GM23338 (cell line): ENCODE data around the gene RSPH1. TPM values are rescaled to one million over a fixed set of nuclear protein-coding genes. Genes with fewer than 3 reads are reported as not detected.

ENCODE experiments used
- ATAC-seq: fragments of 200-7000 bp; cut with Tn5 transposase; 3 replicates; pipeline ENCODE4 v1.9.1; 2020
- DNase-seq: peaks from one replicate; pipeline ENCODE4 v3.0.0-alpha.2; 2015; ENCODE audit warnings: low spot score
- H2AFZ ChIP-seq: fragments of 200-600 bp; sonication (generic); 2 replicates; pipeline ENCODE4 v1.8.0; 2016; ENCODE audit warnings: antibody characterized with exemption, mild to moderate bottlenecking, moderate library complexity
- H3F3A ChIP-seq: fragments of 200-600 bp; sonication (generic); replicated peaks from 2 replicates; pipeline ENCODE4 v1.8.0; 2017; ENCODE audit warnings: antibody characterized with exemption, mixed run types, low read depth
- H3K27ac ChIP-seq: fragments of 200-600 bp; sonication (generic); 2 replicates; pipeline ENCODE4 v1.6.1; 2016; ENCODE audit warnings: low read depth
- H3K27me3 ChIP-seq: fragments of 200-600 bp; sonication (generic); 2 replicates; pipeline ENCODE4 v1.8.0; 2016; ENCODE audit warnings: mild to moderate bottlenecking, mixed run types, moderate library complexity; ENCODE audit not compliant: insufficient read depth
- H3K36me3 ChIP-seq: fragments of 200-600 bp; sonication (generic); 2 replicates; pipeline ENCODE4 v1.8.0; 2016; ENCODE audit warnings: mild to moderate bottlenecking; ENCODE audit not compliant: insufficient read depth
- H3K4me1 ChIP-seq: fragments of 200-600 bp; sonication (generic); 2 replicates; pipeline ENCODE4 v1.8.0; 2016; ENCODE audit warnings: mild to moderate bottlenecking, moderate library complexity; ENCODE audit not compliant: insufficient read depth
- H3K4me2 ChIP-seq: fragments of 200-600 bp; sonication (generic); 2 replicates; pipeline ENCODE4 v1.7.1; 2017; ENCODE audit warnings: mixed run types
- H3K4me3 ChIP-seq: fragments of 200-600 bp; sonication (generic); 2 replicates; pipeline ENCODE4 v1.6.1; 2016; ENCODE audit warnings: mixed run types
- H3K79me2 ChIP-seq: fragments of 200-600 bp; sonication (generic); replicated peaks from 2 replicates; pipeline ENCODE4 v1.8.0; 2017; ENCODE audit warnings: mild to moderate bottlenecking; ENCODE audit not compliant: insufficient read depth
- H3K9me2 ChIP-seq: fragments of 200-600 bp; sonication (generic); 2 replicates; pipeline ENCODE4 v1.8.0; 2017; ENCODE audit not compliant: insufficient read depth
- H4K20me1 ChIP-seq: fragments of 200-600 bp; sonication (generic); replicated peaks from 2 replicates; pipeline ENCODE4 v1.8.0; 2017; ENCODE audit warnings: mild to moderate bottlenecking; ENCODE audit not compliant: insufficient read depth
- H3K27ac Mint-ChIP-seq: 2 replicates; pipeline ENCODE4 v1.8.0; 2020; ENCODE audit warnings: inconsistent platforms, mild to moderate bottlenecking, moderate library complexity, mixed read lengths
- H3K27me3 Mint-ChIP-seq: 3 replicates; pipeline ENCODE4 v1.8.0; 2022; ENCODE audit warnings: low read depth, mild to moderate bottlenecking, moderate library complexity, mixed read lengths, inconsistent platforms; ENCODE audit not compliant: insufficient read depth, poor library complexity
- H3K36me3 Mint-ChIP-seq: 3 replicates; pipeline ENCODE4 v1.8.0; 2021; ENCODE audit warnings: low read depth, mild to moderate bottlenecking, inconsistent platforms, moderate library complexity, mixed read lengths
- H3K4me1 Mint-ChIP-seq: 3 replicates; pipeline ENCODE4 v1.8.0; 2020; ENCODE audit warnings: mild to moderate bottlenecking, inconsistent platforms, mixed read lengths
- H3K4me3 Mint-ChIP-seq: 3 replicates; pipeline ENCODE4 v1.8.0; 2021; ENCODE audit warnings: moderate library complexity, mild to moderate bottlenecking, inconsistent platforms, mixed read lengths
- H3K9me3 Mint-ChIP-seq: 3 replicates; pipeline ENCODE4 v1.8.0; 2020; ENCODE audit warnings: moderate library complexity, mild to moderate bottlenecking, inconsistent platforms, mixed read lengths
- CREB1 ChIP-seq: fragments of 250-450 bp; sonication (Bioruptor Pico); IDR thresholded peaks from 2 replicates; pipeline ENCODE4 v1.5.0; 2020; ENCODE audit warnings: low read depth, mild to moderate bottlenecking, moderate library complexity
- CTCF ChIP-seq, 2 experiments: fragments of 200-600 bp in 1 of 2; sonication (generic) in 1 of 2; conservative IDR thresholded peaks; 2 replicates each; pipeline versions ENCODE4 v1.5.1 to v1.6.1; 2016 to 2017; ENCODE audit warnings: antibody characterized with exemption in 2 of 2, low read depth in 2 of 2, mild to moderate bottlenecking in 2 of 2, moderate library complexity in 1 of 2
- ETS1 ChIP-seq: IDR thresholded peaks from 2 replicates; pipeline ENCODE4 v1.6.1; 2016; ENCODE audit warnings: antibody characterized with exemption
- EZH2 ChIP-seq: fragments of 200-600 bp; sonication (generic); IDR thresholded peaks from one replicate; pipeline ENCODE4 v1.8.0; 2017; ENCODE audit warnings: antibody characterized with exemption, mild to moderate bottlenecking, low read depth; ENCODE audit not compliant: unreplicated experiment
- EZH2phosphoT487 ChIP-seq: fragments of 200-600 bp; sonication (generic); IDR thresholded peaks from one replicate; pipeline ENCODE4 v1.8.1; 2018; ENCODE audit warnings: antibody characterized with exemption; ENCODE audit not compliant: unreplicated experiment
- JUNB ChIP-seq: IDR thresholded peaks from one replicate; pipeline ENCODE4 v1.6.1; 2016; ENCODE audit warnings: antibody characterized with exemption; ENCODE audit not compliant: unreplicated experiment
- NANOG ChIP-seq: IDR thresholded peaks from 2 replicates; pipeline ENCODE4 v1.6.1; 2016; ENCODE audit warnings: antibody characterized with exemption, borderline replicate concordance
- POLR2AphosphoS5 ChIP-seq: IDR thresholded peaks from 2 replicates; pipeline ENCODE4 v1.6.1; 2016; ENCODE audit warnings: antibody characterized with exemption, low read depth
- REST ChIP-seq: IDR thresholded peaks from one replicate; pipeline ENCODE4 v1.6.1; 2018; ENCODE audit warnings: antibody characterized with exemption; ENCODE audit not compliant: unreplicated experiment
- STAT1 ChIP-seq: IDR thresholded peaks from one replicate; pipeline ENCODE4 v1.6.1; 2016; ENCODE audit warnings: antibody characterized with exemption; ENCODE audit not compliant: unreplicated experiment
- ZNF114 ChIP-seq: fragments of 250-450 bp; sonication (Bioruptor Pico); IDR thresholded peaks from 2 replicates; pipeline ENCODE4 v1.5.0; 2020; ENCODE audit warnings: mild to moderate bottlenecking, moderate library complexity
- ZNF331 ChIP-seq: fragments of 250-450 bp; sonication (Bioruptor Pico); IDR thresholded peaks from 2 replicates; pipeline ENCODE4 v1.5.0; 2020; ENCODE audit warnings: low read depth, mild to moderate bottlenecking, moderate library complexity
- ZNF462 ChIP-seq: fragments of 250-450 bp; sonication (Bioruptor Pico); IDR thresholded peaks from 2 replicates; pipeline ENCODE4 v1.5.0; 2020; ENCODE audit warnings: mild to moderate bottlenecking, moderate library complexity
- polyA plus RNA-seq: library from polyadenylated mRNA; unstranded; fragments of >200 nt; fragmentation: Nextera tagmentation; extraction: Ambion mirVana; gene quantifications from 2 replicates; pipeline ENCODE4 v1.2.1, GENCODE V29; 2016
- total RNA-seq: library from RNA; depleted of rRNA; stranded (reverse); fragments of >200 nt; shearing (Covaris generic); gene quantifications from 2 replicates; pipeline ENCODE4 v1.2.3, GENCODE V29; 2014

The RSPH1 gene
- total and polyA plus RNA-seq, 2 experiments from 2014 or later: 0.23 TPM; not detected in 1

- Histone ChIP-seq H3K4me3 (peak overlapping the region; percentile 85), H3K4me2 (peak overlapping the region; percentile 76), H3K36me3 (no peaks in the 10 kb centered on the region), H2AFZ (no peak overlapping the region), H3K27me3 (peaks cover 12% of the 10 kb centered on the region; the same call in 1 of the 2 replicates), H3K27ac (0 out of 2 replicates have a peak overlapping the region, but pooled peaks have one; percentile 1), H3K4me1 (peaks cover 29% of the 10 kb centered on the region), H3K9me2 (no peaks in the 10 kb centered on the region), H4K20me1 (no peaks in the 10 kb centered on the region), H3K79me2 (peaks cover 34% of the 10 kb centered on the region), H3F3A (peaks cover 11% of the 10 kb centered on the region; the same call in 1 of the 2 replicates)
- H3K9me3 Mint-ChIP-seq: no peaks in the 10 kb centered on the region
- H3K4me3 Mint-ChIP-seq: peak overlapping the region; percentile 80
- H3K4me1 Mint-ChIP-seq: peaks cover 49% of the 10 kb centered on the region
- ATAC-seq: no peak
- peaks cover 44% of the 10 kb centered on the region for H3K36me3 Mint-ChIP-seq
- peaks cover 10% of the 10 kb centered on the region for H3K27me3 Mint-ChIP-seq
- peak; percentile 44 for DNase-seq
- peak overlapping the region; percentile 93 for H3K27ac Mint-ChIP-seq
- TF ChIP-seq ZNF331 (CRISPR knock-in tag) (no peak), STAT1 (no peak), EZH2phosphoT487 (no peak), NANOG (no peak), ZNF462 (CRISPR knock-in tag) (no peak), JUNB (no peak), CREB1 (no peak), POLR2AphosphoS5 (no peak), ZNF114 (CRISPR knock-in tag) (no peak), EZH2 (no peak), CTCF (conservative IDR thresholded peaks at IDR 0.05; ENCODE audit: low read depth in 2 of 2) (no peak), ETS1 (no peak), REST (no peak)
These were observed 19.9 kb upstream of the RSPH1 start for GRCh38 chr21:42515708-42516502.
